RCC 7860 (cell line): Measurements from ENCODE around the gene FAM131A.

ENCODE experiments used
- DNase-seq: peaks from one replicate; pipeline ENCODE4 v3.0.0-alpha.2; 2015; ENCODE audit warnings: low spot score
- FAIRE-seq: peaks from 2 replicates; lab custom pipeline; 2012; peaks lifted over from hg19 to GRCh38; lab: Jason Lieb, UNC

FAM131A gene

DNA sequence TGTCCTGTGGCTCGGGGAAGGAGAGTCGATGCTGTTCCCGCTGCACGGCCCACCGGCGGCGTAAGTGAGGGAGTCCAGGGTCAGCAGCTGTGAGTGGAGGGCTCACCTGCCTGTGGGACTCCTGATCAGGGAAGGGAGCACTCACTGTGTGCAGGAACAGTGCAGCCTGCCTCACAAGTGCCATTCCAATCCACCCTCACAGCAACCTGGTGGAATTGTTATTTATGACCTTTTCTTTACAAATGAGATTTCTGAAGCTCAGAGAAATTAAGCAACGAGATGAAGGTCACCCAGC lies 51.5 kb downstream of the FAM131A start:
- FAIRE-seq = no peak
- DNase-seq = no peak

DNA sequence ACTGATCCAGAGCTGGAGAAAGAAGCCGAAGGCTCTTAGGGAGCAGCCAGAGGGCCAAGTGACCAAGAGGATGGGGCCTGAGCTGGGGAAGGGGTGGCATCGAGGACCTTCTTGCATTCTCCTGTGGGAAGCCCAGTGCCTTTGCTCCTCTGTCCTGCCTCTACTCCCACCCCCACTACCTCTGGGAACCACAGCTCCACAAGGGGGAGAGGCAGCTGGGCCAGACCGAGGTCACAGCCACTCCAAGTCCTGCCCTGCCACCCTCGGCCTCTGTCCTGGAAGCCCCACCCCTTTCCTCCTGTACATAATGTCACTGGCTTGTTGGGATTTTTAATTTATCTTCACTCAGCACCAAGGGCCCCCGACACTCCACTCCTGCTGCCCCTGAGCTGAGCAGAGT lies 52.0 kb downstream of the FAM131A start:
- DNase-seq = no peak
- no peak for FAIRE-seq

DNA sequence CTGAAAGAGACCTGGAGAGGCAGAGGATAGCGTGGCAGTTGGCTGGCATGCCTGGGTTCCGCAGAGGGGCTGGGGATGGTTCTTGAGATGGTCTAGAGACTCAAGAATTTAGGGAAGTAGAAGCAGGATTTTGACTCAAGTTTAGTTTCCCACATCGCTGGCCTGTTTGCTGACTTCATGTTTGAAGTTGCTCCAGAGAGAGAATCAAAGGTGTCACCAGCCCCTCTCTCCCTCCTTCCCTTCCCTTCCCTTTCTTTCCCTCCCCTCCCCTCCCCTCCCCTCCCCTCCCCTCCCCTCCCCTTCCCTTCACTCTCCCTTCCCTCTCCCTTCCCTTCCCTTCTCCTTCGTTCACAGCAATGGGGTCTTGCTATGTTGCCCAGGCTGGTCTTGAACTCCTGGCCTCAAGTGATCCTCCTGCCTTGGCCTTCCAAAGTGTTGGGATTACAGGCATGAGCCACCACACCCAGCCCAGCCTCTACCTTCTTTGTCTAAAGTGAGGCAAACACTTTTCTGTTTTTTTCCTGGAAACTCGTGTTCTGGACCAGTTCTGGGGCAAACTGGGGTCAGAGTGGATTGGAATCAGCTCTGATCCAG lies 52.6 kb downstream of the FAM131A start:
- DNase-seq = no peak
- no peak for FAIRE-seq

DNA sequence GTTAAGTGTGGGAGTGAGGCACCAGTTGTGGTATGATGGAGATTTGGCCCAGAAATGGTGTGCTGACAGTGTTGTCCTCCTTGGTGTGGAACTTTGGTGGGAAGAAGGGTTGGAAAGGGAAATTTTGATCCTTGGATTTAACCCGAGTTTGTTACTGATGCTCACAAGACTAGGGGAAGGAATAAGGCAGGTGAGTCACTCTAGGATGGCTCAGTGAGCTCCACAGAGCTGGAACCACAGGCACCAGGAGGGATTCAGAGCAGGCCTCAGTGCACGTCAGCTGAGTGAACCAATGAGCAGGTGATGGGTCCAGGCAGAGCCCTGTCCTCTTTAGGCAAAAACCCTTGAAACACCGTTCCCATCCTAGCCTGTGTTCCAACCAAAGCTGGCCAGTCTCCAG lies 53.9 kb downstream of the FAM131A start:
- DNase-seq (no peak), FAIRE-seq (no peak)

DNA sequence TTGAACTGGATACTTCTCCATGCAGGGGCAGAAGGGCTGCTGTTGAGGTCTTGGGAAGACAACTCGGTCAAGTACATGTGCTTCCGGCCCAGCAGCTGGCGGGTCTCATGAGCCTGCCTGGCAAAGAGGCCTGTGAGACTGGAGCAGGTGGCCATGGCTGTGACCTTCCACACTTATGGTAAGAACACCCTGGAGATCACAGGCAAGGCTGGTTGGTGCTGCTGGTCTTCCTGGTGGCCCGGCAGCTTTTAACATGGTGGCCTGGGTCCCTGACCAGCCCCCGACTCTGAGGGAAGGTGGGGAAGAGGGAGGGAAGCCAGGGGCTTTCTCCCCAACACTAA lies 57.9 kb downstream of the FAM131A start:
- DNase-seq (no peak), FAIRE-seq (no peak)
